Stimulated activated CD8-positive, alpha-beta memory T cell treated with anti-CD3 and anti-CD28 coated beads, Interleukin-15, amount 100 ng/mL, for 1 hour (primary cell): Measurements from ENCODE around the gene ATG9A.

ENCODE experiments used
- DNase-seq: peaks from one replicate; pipeline ENCODE4 v3.0.0-alpha.2; 2020; ENCODE audit warnings: low read depth

ATG9A gene

DNA sequence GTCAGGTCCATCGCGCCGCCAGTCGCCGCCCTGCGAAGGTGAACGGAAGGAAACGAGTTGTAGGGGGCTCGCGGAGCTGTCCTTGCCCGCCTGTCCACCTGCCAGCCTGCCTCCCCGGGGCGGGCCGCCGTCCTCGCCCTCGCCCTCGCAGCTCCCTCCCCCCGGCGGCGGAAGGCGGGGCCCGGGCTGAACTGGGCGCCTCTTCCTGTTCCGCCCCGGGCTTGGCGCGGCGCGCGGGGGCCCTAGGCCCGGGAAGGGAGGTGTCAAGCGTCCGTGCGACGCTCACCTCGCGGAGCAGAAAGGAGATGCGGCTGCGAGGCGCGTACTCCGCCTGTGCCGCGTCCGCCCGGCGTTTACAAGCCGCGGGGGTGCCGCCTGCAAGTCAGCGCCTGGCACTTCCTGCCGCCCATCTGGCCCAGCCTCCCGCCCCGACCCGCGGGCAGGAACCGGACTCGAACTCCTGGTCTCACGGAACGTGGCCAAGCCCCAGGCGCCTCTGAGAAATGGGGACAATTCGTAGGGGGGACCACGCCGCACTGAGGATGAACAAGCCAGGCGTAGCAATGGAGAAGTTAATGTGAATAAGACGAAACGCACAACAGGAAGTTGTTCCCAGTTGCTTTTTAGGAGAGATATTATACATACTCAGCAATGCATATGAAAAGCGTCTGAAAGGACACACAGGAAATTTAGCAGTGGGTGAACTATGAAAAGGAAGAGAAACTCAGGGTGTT lies 52.5 kb downstream of the ATG9A start, which contains the start of gene CNPPD1:
Gene CNPPD1, minus strand, starts transcription at position 108 of the 734 bp plus-strand sequence. Its CDS starts 97 bp downstream, at position 11.
- peak; percentile 66 for DNase-seq

GRCh38 chr2:219175928-219176817 lies 53.3 kb downstream of the ATG9A start:
- no peak for DNase-seq

DNA sequence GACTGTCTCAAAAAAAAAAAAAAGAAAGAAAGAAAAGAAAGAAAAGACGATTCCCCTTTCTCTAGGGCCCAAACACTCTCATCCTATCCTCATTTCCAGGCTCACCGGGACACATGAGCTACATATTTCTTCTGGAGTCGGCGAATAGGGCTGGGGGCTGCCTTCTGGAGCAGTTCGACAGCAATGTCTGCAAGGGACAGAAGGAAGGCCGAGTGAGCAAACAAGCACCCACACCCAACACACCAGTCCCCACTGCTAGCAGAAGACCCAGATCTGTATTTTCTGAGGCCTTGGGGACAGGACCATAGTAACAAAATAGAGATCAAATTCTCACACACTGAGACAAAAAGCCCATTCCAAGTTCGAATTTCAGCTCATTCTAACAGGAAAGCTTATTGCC lies 54.0 kb downstream of the ATG9A start:
- DNase-seq = no peak

- DNase-seq = no peak
Measured at GRCh38 chr2:219174801-219175200, 54.6 kb downstream of the ATG9A start.

DNA sequence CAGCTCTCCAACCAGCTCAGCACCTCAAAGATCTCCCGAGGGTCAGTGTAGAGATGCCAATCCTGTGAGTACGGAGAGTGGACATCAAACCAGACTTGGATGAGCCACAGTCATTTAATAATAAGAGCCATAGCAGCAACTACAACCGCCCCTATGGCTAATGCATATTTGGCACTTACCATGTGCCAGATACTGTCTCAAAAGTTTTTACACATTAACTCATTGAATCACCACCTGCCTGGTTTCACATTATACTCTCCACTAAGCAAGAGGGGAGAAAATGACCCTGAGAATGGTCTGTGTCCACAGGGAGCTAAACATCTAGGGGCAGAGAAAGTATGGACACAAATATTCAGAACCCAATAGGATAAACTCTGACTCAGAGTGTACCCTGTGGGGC lies 55.3 kb downstream of the ATG9A start:
- DNase-seq = no peak

GRCh38 chr2:219173176-219173575 lies 56.3 kb downstream of the ATG9A start:
- no peak for DNase-seq

GRCh38 chr2:219172231-219173154 lies 56.9 kb downstream of the ATG9A start:
- no peak for DNase-seq

- DNase-seq = no peak
Measured at GRCh38 chr2:219171231-219171651, 58.2 kb downstream of the ATG9A start.

DNA sequence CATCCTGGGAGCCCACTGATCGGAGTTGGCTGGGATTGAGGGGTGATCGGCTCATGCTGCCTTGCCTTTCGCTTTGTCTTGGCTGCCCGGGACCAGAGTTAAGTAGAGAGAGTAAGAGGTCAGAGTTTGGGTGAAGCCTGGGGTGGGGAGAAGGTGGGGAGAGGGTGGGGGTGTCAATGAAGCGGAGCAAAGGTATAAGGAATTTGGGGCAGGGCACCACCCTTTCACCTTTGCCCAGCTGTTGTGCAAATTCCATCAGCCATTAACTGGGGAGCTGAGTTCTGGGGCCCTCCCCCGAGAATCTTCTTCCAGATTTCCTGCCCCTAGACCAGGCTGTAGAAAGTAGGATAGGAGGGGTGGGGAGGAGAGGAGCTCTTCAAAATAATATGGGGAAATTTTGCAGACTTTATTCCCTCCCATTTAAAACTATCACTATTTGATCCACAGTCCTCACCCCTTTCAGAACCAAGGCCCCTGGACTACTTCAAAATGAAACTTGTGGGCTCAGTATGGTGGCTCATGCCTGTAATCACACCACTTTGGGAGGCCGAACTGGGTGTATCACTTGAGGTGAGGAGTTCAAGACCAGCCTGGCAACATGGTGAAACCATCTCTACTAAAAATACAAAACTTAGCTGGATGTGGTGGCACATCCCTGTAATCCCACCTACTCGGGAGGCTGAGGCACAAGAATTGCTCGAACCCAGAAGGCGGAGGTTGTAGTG lies 59.3 kb downstream of the ATG9A start, which contains the start of gene SLC23A3:
Gene SLC23A3, minus strand, starts transcription at position 100 of the 725 bp plus-strand sequence. Its CDS starts 45 bp downstream, at position 55.
- DNase-seq = no peak
